Suprapubic skin (tissue), 4 donors: Measurements from ENCODE around the gene PIK3R1.

Experiments used
- POLR2A ChIP-seq, 2 donors: fragments of 450-650 bp; IDR thresholded peaks; one replicate each; pipeline ENCODE4 v1.6.1; 2017; ENCODE audit warnings: antibody characterized with exemption in 2 of 2, mild to moderate bottlenecking in 2 of 2, moderate library complexity in 2 of 2
- POLR2AphosphoS5 ChIP-seq, 3 donors: sonication (generic); formaldehyde crosslinking; IDR thresholded peaks; one replicate each; pipeline ENCODE4 v1.6.1; 2017; ENCODE audit warnings: antibody characterized with exemption in 3 of 3
- TF ChIP-seq, protein P1 (sequence below), 2 donors: fragments of 200-600 bp in 1 of 2; fragments of 450-650 bp in 1 of 2; sonication (generic) in 1 of 2; IDR thresholded peaks; one replicate each; pipeline ENCODE4 v1.5.1; 2016 to 2019; ENCODE audit warnings: antibody characterized with exemption in 2 of 2, mild to moderate bottlenecking in 1 of 2, moderate library complexity in 1 of 2

DNA sequence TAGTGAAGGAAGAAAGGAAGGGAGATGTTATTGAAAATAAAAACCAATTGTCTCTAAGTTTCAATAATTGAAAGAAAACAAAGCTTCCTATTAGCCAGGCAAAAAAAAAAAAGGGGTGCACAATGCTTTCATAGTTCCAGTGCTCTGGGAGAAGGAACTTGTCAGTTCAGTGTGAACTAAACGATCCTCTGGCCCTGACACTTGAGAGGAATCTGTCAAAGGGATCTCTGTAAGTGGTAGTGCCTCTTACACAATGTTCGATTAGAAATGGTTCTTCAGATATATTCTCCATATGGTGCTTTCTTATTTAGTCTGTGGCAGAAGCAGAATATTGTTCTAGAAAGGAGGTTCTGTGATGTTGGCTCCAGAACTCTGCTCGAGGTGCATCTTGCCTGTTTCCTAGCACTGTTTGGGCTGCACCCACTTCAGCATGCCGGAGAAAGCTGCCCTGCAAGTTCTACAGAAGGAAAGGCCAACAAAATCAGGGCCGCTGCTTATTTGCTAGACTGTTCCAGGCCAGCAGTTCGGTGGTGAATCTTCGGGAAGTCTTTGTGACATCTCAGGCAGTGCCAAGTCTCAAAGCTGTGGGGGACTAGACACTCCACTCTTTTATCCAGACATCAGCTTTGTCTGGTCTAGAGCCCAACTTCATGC is 90.9 kb downstream of the PIK3R1 start:
- TF ChIP-seq, protein P1, sequence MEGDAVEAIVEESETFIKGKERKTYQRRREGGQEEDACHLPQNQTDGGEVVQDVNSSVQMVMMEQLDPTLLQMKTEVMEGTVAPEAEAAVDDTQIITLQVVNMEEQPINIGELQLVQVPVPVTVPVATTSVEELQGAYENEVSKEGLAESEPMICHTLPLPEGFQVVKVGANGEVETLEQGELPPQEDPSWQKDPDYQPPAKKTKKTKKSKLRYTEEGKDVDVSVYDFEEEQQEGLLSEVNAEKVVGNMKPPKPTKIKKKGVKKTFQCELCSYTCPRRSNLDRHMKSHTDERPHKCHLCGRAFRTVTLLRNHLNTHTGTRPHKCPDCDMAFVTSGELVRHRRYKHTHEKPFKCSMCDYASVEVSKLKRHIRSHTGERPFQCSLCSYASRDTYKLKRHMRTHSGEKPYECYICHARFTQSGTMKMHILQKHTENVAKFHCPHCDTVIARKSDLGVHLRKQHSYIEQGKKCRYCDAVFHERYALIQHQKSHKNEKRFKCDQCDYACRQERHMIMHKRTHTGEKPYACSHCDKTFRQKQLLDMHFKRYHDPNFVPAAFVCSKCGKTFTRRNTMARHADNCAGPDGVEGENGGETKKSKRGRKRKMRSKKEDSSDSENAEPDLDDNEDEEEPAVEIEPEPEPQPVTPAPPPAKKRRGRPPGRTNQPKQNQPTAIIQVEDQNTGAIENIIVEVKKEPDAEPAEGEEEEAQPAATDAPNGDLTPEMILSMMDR (IDR thresholded peaks at IDR 0.05): no peak
- no peak for TF ChIP-seq POLR2AphosphoS5 (IDR thresholded peaks at IDR 0.05)
- no peak for TF ChIP-seq POLR2A (IDR thresholded peaks at IDR 0.05)
